ENCODE measurements around the gene PDE6H.

Gene PDE6H

GRCh38 chr12:15000575-15000974 lies 27.7 kb downstream of the PDE6H start:
- no peaks in the 10 kb centered on the region for H3K36me3 ChIP-seq (ENCODE audit: control insufficient read depth in 2 of 2, insufficient read depth in 2 of 2, low read length in 2 of 2)
- H3K9ac ChIP-seq (ENCODE audit: low read length in 2 of 2) = no peak overlapping the region
- H3K4me1 ChIP-seq (ENCODE audit: control insufficient read depth, insufficient read depth, low read length) = peaks cover 21% of the 10 kb centered on the region
- H3K27ac ChIP-seq (ENCODE audit: low read length) = no peak overlapping the region
- no peaks in the 10 kb centered on the region for H3K9me3 ChIP-seq (ENCODE audit: control insufficient read depth in 2 of 2, low read length in 2 of 2)
- H3K4me3 ChIP-seq (ENCODE audit: low read length in 2 of 2) = no peak overlapping the region
- no peaks in the 10 kb centered on the region for H3K27me3 ChIP-seq (ENCODE audit: control insufficient read depth in 1 of 2, insufficient read depth in 2 of 2, low read length in 2 of 2)

DNA sequence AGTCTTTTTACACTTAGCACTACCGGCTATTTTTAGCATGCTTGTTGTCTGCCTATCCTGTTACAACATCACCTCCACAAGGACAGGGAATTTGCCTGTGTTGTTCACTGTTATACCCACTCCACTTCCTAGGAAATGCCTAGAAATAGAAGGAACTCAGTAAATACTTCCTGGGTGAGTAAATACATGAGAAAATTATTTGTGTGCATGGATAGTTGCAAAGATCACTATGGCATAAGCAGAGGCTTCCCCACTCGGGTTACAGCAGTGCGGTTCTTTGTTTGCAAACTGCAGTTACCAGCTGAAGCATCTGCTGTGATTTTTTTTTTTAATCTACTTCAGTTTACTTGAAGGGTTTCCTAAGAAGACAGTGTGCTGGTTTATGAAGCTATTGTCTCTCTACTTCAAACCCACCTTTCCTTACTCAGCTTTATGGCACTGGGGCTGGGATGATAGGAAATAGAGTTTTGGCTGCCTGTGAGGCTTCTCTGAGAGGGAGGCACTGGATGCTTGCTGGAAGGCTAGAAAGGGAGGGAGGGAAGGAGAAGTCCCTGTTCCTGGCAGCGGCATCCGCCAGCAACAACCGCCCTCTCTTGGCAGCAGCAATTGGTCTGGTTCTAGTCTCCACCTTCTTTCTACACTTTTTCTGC lies 29.0 kb downstream of the PDE6H start:
- Histone ChIP-seq H3K27me3 (ENCODE audit: control insufficient read depth in 1 of 2, insufficient read depth in 2 of 2, low read length in 2 of 2) (no peaks in the 10 kb centered on the region), H3K4me3 (ENCODE audit: low read length in 2 of 2) (peak overlapping the region; percentile 4 to 45), H3K4me1 (ENCODE audit: control insufficient read depth, insufficient read depth, low read length) (peaks cover 21% of the 10 kb centered on the region), H3K27ac (ENCODE audit: low read length) (peak overlapping the region; percentile 12), H3K36me3 (ENCODE audit: control insufficient read depth in 2 of 2, insufficient read depth in 2 of 2, low read length in 2 of 2) (no peaks in the 10 kb centered on the region), H3K9ac (ENCODE audit: low read length in 2 of 2) (peak overlapping the region in 1 of 2 donors; percentile 32), H3K9me3 (ENCODE audit: control insufficient read depth in 2 of 2, low read length in 2 of 2) (no peaks in the 10 kb centered on the region)

DNA sequence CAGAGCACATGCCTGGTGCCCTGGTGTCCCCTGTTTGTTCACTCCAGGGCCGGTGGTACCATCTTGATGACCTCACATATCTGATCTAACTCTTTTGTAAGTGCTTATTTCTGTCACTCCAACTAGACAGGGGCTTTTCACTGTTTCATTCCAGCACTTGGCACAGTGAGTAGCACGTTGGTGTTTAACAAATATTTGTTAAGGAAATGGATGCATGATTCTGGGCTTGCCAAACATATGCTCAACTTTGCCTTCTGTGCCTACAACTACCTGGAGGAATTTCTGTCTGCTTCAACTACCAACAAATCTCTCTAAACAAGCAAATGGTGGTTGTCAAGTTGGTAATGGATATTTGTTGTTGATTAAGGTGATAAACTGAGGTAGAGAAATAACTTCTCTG lies 31.6 kb downstream of the PDE6H start:
- H3K36me3 ChIP-seq (ENCODE audit: control insufficient read depth in 2 of 2, insufficient read depth in 2 of 2, low read length in 2 of 2) = no peaks in the 10 kb centered on the region
- peaks cover 14% of the 10 kb centered on the region for H3K4me1 ChIP-seq (ENCODE audit: control insufficient read depth, insufficient read depth, low read length)
- H3K27me3 ChIP-seq (ENCODE audit: control insufficient read depth in 1 of 2, insufficient read depth in 2 of 2, low read length in 2 of 2) = no peaks in the 10 kb centered on the region
- H3K4me3 ChIP-seq (ENCODE audit: low read length in 2 of 2) = no peak overlapping the region
- no peak overlapping the region for H3K9ac ChIP-seq (ENCODE audit: low read length in 2 of 2)
- no peak overlapping the region for H3K27ac ChIP-seq (ENCODE audit: low read length)
- H3K9me3 ChIP-seq (ENCODE audit: control insufficient read depth in 2 of 2, low read length in 2 of 2) = no peaks in the 10 kb centered on the region

DNA sequence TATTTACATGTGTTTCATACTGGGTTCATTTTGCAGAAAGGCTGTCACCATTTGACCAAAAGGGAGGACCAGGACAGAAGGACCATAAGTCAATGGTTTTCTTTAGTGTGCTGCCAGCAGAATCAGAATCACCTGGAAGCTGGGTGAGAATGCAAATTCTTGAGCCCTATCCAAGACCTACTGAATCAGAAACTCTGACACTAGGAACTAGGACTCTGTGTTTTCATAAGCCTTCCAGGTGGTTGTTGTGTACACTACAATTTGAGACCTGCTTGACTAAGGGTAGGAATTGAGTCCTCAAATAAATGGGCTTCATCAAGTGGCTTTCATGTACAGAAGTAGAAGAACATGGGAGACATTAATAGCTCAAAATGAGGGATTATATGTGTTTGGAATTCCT lies 32.2 kb downstream of the PDE6H start:
- Histone ChIP-seq H3K4me3 (ENCODE audit: low read length in 2 of 2) (no peak overlapping the region), H3K9me3 (ENCODE audit: control insufficient read depth in 2 of 2, low read length in 2 of 2) (no peaks in the 10 kb centered on the region), H3K27ac (ENCODE audit: low read length) (no peak overlapping the region), H3K9ac (ENCODE audit: low read length in 2 of 2) (no peak overlapping the region), H3K4me1 (ENCODE audit: control insufficient read depth, insufficient read depth, low read length) (peaks cover 14% of the 10 kb centered on the region), H3K36me3 (ENCODE audit: control insufficient read depth in 2 of 2, insufficient read depth in 2 of 2, low read length in 2 of 2) (no peaks in the 10 kb centered on the region), H3K27me3 (ENCODE audit: control insufficient read depth in 1 of 2, insufficient read depth in 2 of 2, low read length in 2 of 2) (no peaks in the 10 kb centered on the region)

GRCh38 chr12:15007551-15007950 lies 34.7 kb downstream of the PDE6H start:
- no peaks in the 10 kb centered on the region for H3K4me1 ChIP-seq (ENCODE audit: control insufficient read depth, insufficient read depth, low read length)
- H3K9me3 ChIP-seq (ENCODE audit: control insufficient read depth in 2 of 2, low read length in 2 of 2) = no peaks in the 10 kb centered on the region
- no peaks in the 10 kb centered on the region for H3K27me3 ChIP-seq (ENCODE audit: control insufficient read depth in 1 of 2, insufficient read depth in 2 of 2, low read length in 2 of 2)
- H3K36me3 ChIP-seq (ENCODE audit: control insufficient read depth in 2 of 2, insufficient read depth in 2 of 2, low read length in 2 of 2) = no peaks in the 10 kb centered on the region
- H3K9ac ChIP-seq (ENCODE audit: low read length in 2 of 2) = no peak overlapping the region
- no peak overlapping the region for H3K4me3 ChIP-seq (ENCODE audit: low read length in 2 of 2)
- H3K27ac ChIP-seq (ENCODE audit: low read length) = no peak overlapping the region

DNA sequence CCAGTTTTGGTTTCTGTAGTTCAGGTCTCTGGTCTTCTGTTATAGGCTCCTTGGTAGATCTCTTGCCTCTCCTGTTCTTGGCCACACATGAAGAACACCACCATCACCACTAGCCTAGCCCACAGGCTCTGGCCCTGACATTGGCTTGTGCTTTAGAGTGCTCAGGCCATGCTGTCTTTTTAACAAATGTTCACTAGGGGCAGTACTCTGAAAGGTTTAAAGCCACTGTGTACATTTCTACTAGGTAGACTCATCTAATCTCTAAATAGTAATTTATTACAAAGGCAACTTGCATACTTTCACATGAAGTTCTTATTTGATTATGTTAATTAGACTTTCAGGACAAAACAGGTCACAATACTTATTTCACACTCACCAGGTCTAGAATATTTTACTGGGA lies 38.3 kb downstream of the PDE6H start:
- Histone ChIP-seq H3K4me3 (ENCODE audit: low read length in 2 of 2) (no peak overlapping the region), H3K27me3 (ENCODE audit: control insufficient read depth in 1 of 2, insufficient read depth in 2 of 2, low read length in 2 of 2) (no peaks in the 10 kb centered on the region), H3K36me3 (ENCODE audit: control insufficient read depth in 2 of 2, insufficient read depth in 2 of 2, low read length in 2 of 2) (no peaks in the 10 kb centered on the region), H3K4me1 (ENCODE audit: control insufficient read depth, insufficient read depth, low read length) (no peaks in the 10 kb centered on the region), H3K9me3 (ENCODE audit: control insufficient read depth in 2 of 2, low read length in 2 of 2) (no peaks in the 10 kb centered on the region), H3K27ac (ENCODE audit: low read length) (no peak overlapping the region), H3K9ac (ENCODE audit: low read length in 2 of 2) (no peak overlapping the region)

- Histone ChIP-seq H3K9me3 (ENCODE audit: control insufficient read depth in 2 of 2, low read length in 2 of 2) (peaks cover 0 to 2% of the 10 kb centered on the region in 2 donors), H3K36me3 (ENCODE audit: control insufficient read depth in 2 of 2, insufficient read depth in 2 of 2, low read length in 2 of 2) (no peaks in the 10 kb centered on the region), H3K9ac (ENCODE audit: low read length in 2 of 2) (no peak overlapping the region), H3K27ac (ENCODE audit: low read length) (no peak overlapping the region), H3K27me3 (ENCODE audit: control insufficient read depth in 1 of 2, insufficient read depth in 2 of 2, low read length in 2 of 2) (no peaks in the 10 kb centered on the region), H3K4me1 (ENCODE audit: control insufficient read depth, insufficient read depth, low read length) (no peaks in the 10 kb centered on the region), H3K4me3 (ENCODE audit: low read length in 2 of 2) (no peak overlapping the region)
Observed at GRCh38 chr12:15013634-15014179, 40.9 kb downstream of the PDE6H start.

- no peak overlapping the region for H3K27ac ChIP-seq (ENCODE audit: low read length)
- H3K36me3 ChIP-seq (ENCODE audit: control insufficient read depth in 2 of 2, insufficient read depth in 2 of 2, low read length in 2 of 2) = no peaks in the 10 kb centered on the region
- no peaks in the 10 kb centered on the region for H3K4me1 ChIP-seq (ENCODE audit: control insufficient read depth, insufficient read depth, low read length)
- no peak overlapping the region for H3K4me3 ChIP-seq (ENCODE audit: low read length in 2 of 2)
- no peaks in the 10 kb centered on the region for H3K27me3 ChIP-seq (ENCODE audit: control insufficient read depth in 1 of 2, insufficient read depth in 2 of 2, low read length in 2 of 2)
- no peak overlapping the region for H3K9ac ChIP-seq (ENCODE audit: low read length in 2 of 2)
- H3K9me3 ChIP-seq (ENCODE audit: control insufficient read depth in 2 of 2, low read length in 2 of 2) = peaks cover 0 to 2% of the 10 kb centered on the region in 2 donors
Observed at GRCh38 chr12:15014708-15015107, 41.9 kb downstream of the PDE6H start.

DNA sequence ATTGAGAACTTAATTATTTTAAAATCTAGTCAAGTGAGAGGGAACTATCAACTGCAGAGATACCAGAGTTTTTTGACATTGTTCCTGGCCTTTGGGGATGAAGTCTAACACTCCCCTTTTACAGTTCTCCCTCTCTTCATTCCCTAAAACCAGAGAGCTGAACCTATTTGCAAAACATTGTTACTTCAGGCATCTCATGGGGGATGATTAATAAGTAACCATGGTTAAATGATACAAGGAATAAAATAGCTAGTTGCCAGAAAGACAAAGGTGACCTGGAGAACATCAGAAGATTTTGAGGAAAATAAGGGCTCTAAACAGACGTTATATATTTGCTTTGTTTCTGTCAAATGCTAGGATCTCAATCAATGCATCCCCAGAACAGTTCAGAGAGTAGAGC lies 42.3 kb downstream of the PDE6H start:
- Histone ChIP-seq H3K9me3 (ENCODE audit: control insufficient read depth in 2 of 2, low read length in 2 of 2) (peaks cover 0 to 2% of the 10 kb centered on the region in 2 donors), H3K27me3 (ENCODE audit: control insufficient read depth in 1 of 2, insufficient read depth in 2 of 2, low read length in 2 of 2) (no peaks in the 10 kb centered on the region), H3K9ac (ENCODE audit: low read length in 2 of 2) (no peak overlapping the region), H3K36me3 (ENCODE audit: control insufficient read depth in 2 of 2, insufficient read depth in 2 of 2, low read length in 2 of 2) (no peaks in the 10 kb centered on the region), H3K4me3 (ENCODE audit: low read length in 2 of 2) (no peak overlapping the region), H3K4me1 (ENCODE audit: control insufficient read depth, insufficient read depth, low read length) (no peaks in the 10 kb centered on the region), H3K27ac (ENCODE audit: low read length) (no peak overlapping the region)

- Histone ChIP-seq H3K36me3 (ENCODE audit: control insufficient read depth in 2 of 2, insufficient read depth in 2 of 2, low read length in 2 of 2) (no peaks in the 10 kb centered on the region), H3K9ac (ENCODE audit: low read length in 2 of 2) (no peak overlapping the region), H3K4me1 (ENCODE audit: control insufficient read depth, insufficient read depth, low read length) (no peaks in the 10 kb centered on the region), H3K27me3 (ENCODE audit: control insufficient read depth in 1 of 2, insufficient read depth in 2 of 2, low read length in 2 of 2) (no peaks in the 10 kb centered on the region), H3K4me3 (ENCODE audit: low read length in 2 of 2) (no peak overlapping the region), H3K27ac (ENCODE audit: low read length) (no peak overlapping the region), H3K9me3 (ENCODE audit: control insufficient read depth in 2 of 2, low read length in 2 of 2) (peaks cover 0 to 5% of the 10 kb centered on the region in 2 donors)
Observed at GRCh38 chr12:15020156-15020555, 47.3 kb downstream of the PDE6H start.
